ENCODE measurements around the gene C5orf63.
A peak's percentile ranks its signal among the peaks of the same experiment; 100 is the strongest.
"Not testable (repeated sequence)": the region's sequence is repeated elsewhere in the genome, so short reads cannot be mapped to it uniquely, and the experiment has no call there.

C5orf63 gene

GRCh38 chr5:127031863-127032232 is 41.5 kb downstream of the C5orf63 start:
- DNase-seq (ENCODE audit: low read depth, low spot score) = peak; percentile 11

GRCh38 chr5:127031147-127031862 is 42.0 kb downstream of the C5orf63 start:
- DNase-seq (ENCODE audit: low read depth, low spot score) = no peak

- DNase-seq (ENCODE audit: low read depth, low spot score) = peak; percentile 98
These were observed 42.8 kb downstream of the C5orf63 start, which contains the start of gene MARCHF3 for GRCh38 chr5:127030259-127031146. Gene MARCHF3, minus strand, starts transcription at chr5:127030558. Its CDS starts 112,387 bp downstream, at chr5:126918171.

- DNase-seq (ENCODE audit: low read depth, low spot score) = peak; percentile 79
These were observed 43.6 kb downstream of the C5orf63 start for GRCh38 chr5:127029581-127030258.

GRCh38 chr5:127028822-127029457 is 44.4 kb downstream of the C5orf63 start:
- peak; percentile 12 for DNase-seq (ENCODE audit: low read depth, low spot score)

GRCh38 chr5:127027539-127027938 is 45.8 kb downstream of the C5orf63 start:
- no peak for DNase-seq (ENCODE audit: low read depth, low spot score)

GRCh38 chr5:127026166-127026565 is 47.1 kb downstream of the C5orf63 start:
- no peak for DNase-seq (ENCODE audit: low read depth, low spot score)

- DNase-seq (ENCODE audit: low read depth, low spot score) = no peak
These were observed 47.8 kb downstream of the C5orf63 start for GRCh38 chr5:127025467-127025866.

- no peak for DNase-seq (ENCODE audit: low read depth, low spot score)
These were observed 48.5 kb downstream of the C5orf63 start for GRCh38 chr5:127024821-127025220.

- not testable (repeated sequence) for DNase-seq (ENCODE audit: low read depth, low spot score)
These were observed 49.6 kb downstream of the C5orf63 start for GRCh38 chr5:127023552-127024191.

GRCh38 chr5:127022846-127023245 is 50.5 kb downstream of the C5orf63 start:
- no peak for DNase-seq (ENCODE audit: low read depth, low spot score)

GRCh38 chr5:127019928-127020327 is 53.4 kb downstream of the C5orf63 start:
- DNase-seq (ENCODE audit: low read depth, low spot score) = no peak

- not testable (repeated sequence) for DNase-seq (ENCODE audit: low read depth, low spot score)
These were observed 56.6 kb downstream of the C5orf63 start for GRCh38 chr5:127016722-127017121.

- no peak for DNase-seq (ENCODE audit: low read depth, low spot score)
These were observed 57.6 kb downstream of the C5orf63 start for GRCh38 chr5:127015716-127016115.

- no peak for DNase-seq (ENCODE audit: low read depth, low spot score)
These were observed 58.7 kb downstream of the C5orf63 start for GRCh38 chr5:127014573-127014972.

GRCh38 chr5:127013407-127013806 is 59.9 kb downstream of the C5orf63 start:
- DNase-seq (ENCODE audit: low read depth, low spot score) = no peak

GRCh38 chr5:127012916-127013315 is 60.4 kb downstream of the C5orf63 start:
- DNase-seq (ENCODE audit: low read depth, low spot score) = no peak

GRCh38 chr5:127011961-127012644 is 61.2 kb downstream of the C5orf63 start:
- DNase-seq (ENCODE audit: low read depth, low spot score) = no peak

- DNase-seq (ENCODE audit: low read depth, low spot score) = no peak
These were observed 62.1 kb downstream of the C5orf63 start for GRCh38 chr5:127011153-127011552.

GRCh38 chr5:127010362-127010761 is 62.9 kb downstream of the C5orf63 start:
- no peak for DNase-seq (ENCODE audit: low read depth, low spot score)

- no peak for DNase-seq (ENCODE audit: low read depth, low spot score)
These were observed 63.5 kb downstream of the C5orf63 start for GRCh38 chr5:127009784-127010183.
